GM18519 (cell line): ENCODE results near the gene OSBPL7.

Experiments used
- ATAC-seq: cut with Tn5 transposase; IDR thresholded peaks from one replicate; pipeline ENCODE4 v1.9.1; 2021; ENCODE audit warnings: mild to moderate bottlenecking, moderate library complexity; ENCODE audit not compliant: unreplicated experiment, low FRiP score

Gene OSBPL7, protein sequence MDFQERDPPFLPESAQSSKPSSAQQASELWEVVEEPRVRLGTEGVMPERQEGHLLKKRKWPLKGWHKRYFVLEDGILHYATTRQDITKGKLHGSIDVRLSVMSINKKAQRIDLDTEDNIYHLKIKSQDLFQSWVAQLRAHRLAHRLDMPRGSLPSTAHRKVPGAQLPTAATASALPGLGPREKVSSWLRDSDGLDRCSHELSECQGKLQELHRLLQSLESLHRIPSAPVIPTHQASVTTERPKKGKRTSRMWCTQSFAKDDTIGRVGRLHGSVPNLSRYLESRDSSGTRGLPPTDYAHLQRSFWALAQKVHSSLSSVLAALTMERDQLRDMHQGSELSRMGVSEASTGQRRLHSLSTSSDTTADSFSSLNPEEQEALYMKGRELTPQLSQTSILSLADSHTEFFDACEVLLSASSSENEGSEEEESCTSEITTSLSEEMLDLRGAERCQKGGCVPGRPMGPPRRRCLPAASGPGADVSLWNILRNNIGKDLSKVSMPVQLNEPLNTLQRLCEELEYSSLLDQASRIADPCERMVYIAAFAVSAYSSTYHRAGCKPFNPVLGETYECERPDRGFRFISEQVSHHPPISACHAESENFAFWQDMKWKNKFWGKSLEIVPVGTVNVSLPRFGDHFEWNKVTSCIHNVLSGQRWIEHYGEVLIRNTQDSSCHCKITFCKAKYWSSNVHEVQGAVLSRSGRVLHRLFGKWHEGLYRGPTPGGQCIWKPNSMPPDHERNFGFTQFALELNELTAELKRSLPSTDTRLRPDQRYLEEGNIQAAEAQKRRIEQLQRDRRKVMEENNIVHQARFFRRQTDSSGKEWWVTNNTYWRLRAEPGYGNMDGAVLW

DNA sequence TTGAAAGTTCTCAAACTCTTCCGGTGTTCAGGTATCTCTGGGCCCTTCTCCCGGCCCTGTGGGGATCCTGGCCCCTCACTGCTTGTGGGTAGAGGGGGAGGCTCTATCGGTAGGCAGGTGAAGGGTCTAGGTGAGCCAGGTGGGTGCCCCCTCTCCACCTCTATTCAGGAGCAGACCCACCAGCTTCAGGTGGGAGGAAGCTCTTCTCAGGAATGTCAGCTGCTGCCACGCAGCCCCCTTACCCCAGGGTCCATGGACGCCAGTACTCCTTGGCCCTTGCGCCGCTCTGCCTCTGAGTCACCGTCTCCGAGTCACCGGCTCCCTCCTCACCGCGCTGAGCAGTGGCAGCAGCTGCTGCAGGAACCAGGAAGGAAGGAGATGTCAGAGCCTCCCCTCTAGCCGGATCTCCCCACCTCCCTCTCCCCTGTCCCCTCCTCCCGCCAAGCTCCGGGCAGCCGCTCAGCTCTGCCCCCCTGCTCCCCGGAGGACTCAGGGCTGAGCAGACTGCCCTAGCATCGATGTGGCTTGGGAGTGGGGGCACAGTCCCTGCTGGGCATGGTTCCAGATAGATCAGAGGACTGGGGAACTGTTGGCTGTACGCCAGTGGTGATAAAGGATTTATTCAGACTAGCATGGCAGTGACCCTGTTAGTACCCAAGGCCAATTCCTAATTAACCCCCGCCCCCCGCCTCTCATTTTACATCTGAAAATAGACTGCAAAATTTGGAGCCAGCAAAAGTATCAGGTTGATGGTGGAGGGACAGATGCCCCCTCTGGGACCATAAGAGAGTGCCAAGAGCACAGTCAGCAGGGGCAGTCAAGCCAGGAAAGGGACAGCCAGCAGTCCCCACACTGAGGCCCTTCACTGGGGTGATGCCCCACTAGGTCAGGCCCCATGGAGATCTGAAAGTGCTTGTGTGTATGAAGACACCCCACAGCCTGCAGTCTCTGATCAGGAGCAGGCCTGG lies at the start of gene OSBPL7:
TSS of gene OSBPL7 (minus strand) at position 371 of the 968 bp plus-strand sequence. CDS start 1,516 bp downstream, outside the sequence.
- ATAC-seq: no peak

DNA sequence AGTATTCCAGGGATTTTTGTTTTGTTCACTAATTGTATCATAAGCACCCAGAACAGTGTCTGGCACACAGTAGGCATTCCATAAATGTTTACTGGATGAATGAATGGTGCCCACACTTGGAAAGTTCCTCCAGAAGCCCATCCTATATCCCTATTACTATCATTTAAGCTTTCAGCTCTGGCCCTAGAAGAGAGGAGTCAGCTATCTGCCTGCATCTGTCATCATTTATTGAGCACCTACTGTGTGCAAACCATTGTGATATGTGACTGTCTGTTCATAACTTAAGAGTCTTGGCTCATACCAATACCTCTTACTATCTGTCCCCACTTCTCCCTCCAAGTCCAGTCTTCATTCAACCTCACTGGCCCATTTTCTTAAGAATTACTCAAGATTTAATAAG lies 49.5 kb upstream of the OSBPL7 start:
- ATAC-seq: no peak

DNA sequence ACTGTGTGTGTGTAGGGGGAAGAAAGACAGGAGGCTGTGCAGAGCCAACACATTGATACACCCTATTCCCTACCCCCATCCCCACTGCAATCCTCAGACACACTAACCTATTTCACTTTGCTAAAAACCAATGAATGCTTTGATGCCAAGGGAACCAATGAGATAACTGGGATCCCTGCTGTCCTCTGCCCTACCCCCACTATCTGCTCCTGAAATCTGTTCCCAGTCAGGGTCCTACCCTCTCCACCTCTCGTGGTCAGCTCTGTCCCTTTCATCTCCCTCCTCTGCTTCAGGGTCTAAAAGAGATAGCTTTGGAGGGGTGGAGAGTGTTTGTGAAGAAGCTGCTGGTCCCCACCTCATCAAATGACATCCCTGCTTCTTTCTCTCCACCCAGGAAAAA lies 48.5 kb upstream of the OSBPL7 start:
- no peak for ATAC-seq

DNA sequence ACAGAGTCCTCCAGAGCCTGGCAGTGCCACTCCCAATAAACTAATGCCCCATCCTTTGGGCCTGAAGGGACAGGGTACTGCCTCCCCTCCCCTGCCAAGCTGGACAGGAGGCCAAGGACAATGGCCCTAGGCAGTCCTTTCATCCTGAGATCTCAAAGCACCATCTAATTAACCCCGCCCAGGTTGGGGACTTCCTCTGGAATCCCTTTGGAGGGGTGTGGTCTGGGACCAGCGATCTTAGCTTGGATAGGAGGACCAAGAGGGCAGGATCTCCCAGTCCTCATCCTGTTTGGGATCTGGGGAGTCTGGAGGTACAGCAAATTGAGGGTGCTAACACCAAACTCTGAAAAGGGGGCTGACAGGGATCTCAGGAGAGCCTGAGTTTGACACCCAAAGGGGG lies 47.5 kb upstream of the OSBPL7 start:
- ATAC-seq: no peak

DNA sequence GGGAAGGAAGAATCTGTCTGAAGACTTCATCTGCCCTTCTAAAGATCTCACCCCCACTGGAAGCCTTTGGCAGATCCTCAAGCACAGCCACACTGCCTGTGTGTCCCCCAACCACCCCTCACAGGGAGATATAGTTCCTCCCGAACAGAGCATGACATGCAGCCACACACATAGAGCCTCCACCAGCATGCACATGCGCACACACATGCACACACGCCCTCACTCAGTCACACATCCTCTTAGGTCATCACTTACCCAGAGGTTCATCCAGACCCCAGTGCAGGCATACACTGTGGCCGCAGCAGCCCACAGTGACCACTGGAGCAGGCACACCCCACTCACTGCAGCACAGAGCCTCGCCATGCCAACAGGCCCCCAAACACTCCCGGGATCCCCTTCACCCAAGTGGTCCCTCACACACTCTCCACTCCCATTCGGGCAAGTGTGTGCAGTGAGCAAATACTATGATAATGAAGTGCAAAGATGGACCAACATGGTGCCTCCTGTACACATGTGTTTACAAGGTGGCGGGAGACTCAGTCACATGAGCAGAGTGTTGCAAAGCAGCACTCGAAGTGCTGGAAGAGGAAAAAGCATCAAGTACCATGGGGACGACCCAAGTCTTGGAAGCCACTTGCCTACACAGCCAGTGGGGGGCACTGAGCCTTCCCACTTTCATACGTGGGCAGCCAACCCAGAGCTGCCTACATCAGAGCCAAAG lies 46.4 kb upstream of the OSBPL7 start:
- no peak for ATAC-seq

DNA sequence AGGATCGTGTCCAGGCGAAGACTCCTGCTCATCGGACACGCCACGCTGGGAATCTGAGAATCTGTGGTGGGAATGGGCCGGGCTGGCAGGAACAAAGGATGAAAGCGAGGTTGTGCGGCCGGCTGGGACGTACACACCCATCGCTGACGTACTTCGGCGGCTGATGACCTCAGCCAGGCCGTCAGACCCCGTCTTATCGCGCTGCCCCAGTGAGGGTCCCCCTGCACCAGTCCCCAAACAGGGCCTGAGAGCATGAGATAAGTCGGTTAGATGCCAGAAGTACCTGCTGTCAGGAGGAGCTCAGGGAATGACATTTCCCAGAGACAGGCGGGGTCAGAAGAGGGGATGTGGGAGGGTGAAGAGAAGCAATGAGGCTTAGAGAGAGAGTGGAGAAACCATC lies 45.3 kb upstream of the OSBPL7 start:
- ATAC-seq: no peak

DNA sequence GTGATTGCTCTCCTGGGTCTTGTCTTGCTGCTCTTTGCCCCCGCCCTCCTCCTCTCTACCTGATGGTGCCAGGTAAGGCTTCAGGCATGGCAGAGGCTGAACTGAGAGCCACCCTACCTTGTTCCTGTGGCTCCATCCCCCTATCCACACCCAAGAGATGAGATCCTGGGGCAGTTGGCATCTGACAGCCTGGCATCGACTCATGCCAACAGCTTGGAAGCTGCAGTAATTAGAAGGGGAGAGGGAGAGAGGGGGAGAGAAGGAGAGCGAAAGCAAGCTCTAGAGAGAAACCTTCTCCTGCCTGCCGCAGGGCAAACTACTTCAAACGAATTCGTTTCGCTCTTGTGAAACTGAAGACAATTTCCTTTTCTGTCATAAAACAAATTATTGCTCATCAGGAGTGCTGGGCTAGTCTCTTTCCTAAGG lies 43.2 kb upstream of the OSBPL7 start:
- ATAC-seq: no peak

DNA sequence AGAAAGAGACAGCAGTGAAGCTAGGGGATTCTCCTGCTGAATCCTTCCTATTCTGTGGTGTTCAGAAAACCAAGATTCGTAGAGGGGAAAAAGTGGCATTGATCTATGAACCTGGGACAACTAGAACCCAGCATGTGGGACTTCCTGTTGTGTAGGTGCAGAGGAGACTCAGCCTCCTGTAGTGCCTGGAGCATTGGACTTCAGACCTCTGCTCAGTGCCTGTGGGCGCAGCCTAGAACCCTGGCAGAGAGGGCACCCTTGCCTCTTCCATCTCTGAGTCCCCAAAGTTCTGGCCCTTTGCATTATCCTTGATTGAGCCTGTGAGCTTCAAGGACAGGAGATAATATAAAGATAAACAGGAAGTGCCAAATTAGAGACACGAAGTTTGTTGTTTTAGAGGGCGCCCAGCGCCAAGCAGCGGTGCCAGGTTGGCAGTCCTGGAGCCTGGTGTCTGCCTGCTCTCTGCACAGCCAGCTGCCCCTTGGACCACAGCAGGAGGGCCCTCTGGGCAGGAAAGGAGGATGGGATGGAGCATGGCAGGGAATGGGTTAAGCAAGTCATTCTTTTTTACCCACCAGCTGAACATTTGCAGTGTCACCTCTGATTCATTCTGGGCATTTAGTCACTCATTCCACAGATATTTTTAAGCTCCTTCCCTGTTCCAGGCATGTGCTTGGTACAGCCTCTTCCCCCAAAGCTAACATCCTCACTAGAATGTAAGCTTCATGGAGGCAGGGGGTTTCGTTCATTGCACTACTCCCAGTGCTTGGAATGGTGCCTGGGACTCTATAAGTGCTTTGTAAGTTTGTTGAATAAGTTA lies 41.2 kb upstream of the OSBPL7 start:
- ATAC-seq: no peak

DNA sequence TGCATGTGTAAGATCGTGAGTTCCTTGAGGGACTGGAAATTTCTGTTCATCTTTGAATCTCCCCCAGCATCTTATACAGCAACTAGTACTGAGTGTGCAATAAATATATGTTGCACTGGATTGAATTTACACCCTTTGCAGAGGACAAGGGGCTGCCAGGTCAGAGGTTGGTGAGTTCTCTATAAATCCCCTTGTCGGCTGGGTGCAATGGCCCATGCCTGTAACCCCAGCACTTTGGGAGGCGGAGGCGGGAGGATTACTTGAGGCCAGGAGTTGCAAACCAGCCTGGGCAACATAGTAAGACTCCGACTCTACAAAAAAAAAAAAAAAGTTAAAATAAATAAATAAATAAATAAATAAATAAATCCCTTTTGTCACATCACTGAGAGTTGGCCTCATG lies 38.8 kb upstream of the OSBPL7 start:
- no peak for ATAC-seq

DNA sequence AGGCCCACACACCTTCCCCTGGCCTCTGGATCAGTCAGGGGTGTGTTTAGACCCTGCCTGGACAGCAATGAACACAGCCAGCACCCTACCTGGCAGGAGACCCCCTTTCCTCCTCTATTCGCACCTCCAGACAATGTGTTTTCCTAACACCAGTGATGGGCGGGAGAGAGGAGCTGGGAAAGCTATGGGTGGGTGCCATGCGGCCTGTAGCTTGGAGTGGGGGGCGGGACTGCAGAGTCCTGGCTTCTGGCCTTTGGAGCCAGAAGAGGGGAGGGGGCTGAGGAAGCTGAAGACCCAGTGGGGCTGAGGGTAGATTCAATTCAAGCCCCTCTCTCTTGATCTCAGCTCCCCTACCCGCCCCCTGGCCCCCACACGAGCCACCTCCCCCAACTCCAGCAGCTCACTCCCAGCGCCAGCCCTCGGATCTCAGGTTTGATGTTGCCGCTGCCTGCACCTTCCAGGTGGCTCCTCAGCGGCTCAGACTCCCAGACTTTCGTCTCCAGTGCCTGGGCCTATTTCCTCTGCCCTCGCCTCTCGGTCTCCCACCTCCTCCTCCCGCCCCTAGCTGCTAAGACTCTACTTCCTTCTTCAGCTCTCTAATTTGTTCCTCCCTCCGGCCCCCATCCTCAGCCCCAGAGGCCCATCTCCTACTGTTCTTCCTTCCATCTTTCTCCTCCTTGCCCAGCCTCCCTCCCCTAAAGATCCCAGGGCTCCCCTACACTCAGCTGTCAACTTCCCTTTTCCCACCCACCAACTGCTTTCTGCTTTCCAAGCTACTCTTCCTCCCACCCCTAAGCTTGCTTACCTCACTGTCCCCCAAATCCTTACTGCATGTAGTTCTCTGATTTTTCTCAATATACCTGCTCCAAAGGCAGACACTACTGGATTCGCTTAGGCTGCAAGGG lies 36.2 kb upstream of the OSBPL7 start:
- ATAC-seq: no peak

DNA sequence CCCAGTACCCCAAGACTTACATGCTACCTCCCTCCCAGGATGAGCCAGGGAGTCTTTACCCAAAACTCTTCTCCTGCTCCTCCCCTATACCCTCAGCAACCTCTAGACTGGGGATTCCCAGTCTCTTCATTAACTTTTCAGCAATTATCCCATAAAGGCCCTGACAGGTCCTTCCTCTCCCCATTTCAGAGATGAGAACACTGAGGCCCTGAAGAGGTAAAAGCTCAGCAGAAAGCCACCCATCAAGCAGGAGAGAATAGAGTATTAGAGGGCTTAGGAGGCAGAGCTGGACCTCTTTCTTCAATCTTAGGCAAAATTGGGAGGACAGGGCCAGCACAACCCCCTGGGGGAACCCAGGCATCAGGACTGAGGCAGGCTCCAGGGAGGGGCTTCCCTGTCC lies 35.2 kb upstream of the OSBPL7 start:
- no peak for ATAC-seq

DNA sequence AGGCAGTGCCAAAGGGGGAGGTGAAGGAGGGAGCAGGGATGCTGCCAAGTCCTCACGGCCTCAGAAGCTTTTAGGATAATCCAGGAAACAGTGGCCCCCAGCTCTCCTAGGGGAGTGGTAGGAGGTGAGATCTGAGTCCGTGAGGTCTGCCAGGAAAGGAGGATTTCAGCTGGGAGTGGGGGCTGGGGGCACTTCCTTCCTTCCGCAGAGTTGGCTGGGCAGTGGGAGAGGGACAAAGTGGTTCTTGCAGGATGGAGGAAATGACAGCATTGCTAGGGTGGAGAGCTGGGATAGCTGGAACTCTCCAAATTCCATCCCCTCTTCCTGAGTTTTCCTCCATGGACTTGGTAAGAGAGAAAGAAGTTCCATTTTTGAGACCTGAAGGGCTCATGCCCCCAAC lies 34.1 kb upstream of the OSBPL7 start:
- no peak for ATAC-seq

DNA sequence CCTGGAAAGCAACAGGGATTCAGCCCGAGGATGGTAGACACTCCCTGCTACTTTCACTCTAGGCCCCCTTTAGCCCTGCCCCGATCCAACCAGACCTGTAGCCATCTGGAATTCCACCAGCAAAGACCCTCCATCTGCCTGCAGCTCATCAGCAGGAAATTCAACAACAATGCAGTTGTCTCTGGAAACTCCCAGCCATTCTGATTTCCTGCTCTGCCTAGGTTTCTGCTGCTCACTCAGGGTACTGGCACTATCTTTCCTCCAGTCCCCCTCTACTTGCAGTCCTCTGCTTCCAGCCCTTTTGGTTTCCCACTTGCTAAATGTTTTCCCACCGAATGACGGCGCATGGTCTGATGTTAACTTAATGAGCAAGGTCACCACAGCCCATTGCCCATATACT lies 32.0 kb upstream of the OSBPL7 start:
- ATAC-seq: no peak

DNA sequence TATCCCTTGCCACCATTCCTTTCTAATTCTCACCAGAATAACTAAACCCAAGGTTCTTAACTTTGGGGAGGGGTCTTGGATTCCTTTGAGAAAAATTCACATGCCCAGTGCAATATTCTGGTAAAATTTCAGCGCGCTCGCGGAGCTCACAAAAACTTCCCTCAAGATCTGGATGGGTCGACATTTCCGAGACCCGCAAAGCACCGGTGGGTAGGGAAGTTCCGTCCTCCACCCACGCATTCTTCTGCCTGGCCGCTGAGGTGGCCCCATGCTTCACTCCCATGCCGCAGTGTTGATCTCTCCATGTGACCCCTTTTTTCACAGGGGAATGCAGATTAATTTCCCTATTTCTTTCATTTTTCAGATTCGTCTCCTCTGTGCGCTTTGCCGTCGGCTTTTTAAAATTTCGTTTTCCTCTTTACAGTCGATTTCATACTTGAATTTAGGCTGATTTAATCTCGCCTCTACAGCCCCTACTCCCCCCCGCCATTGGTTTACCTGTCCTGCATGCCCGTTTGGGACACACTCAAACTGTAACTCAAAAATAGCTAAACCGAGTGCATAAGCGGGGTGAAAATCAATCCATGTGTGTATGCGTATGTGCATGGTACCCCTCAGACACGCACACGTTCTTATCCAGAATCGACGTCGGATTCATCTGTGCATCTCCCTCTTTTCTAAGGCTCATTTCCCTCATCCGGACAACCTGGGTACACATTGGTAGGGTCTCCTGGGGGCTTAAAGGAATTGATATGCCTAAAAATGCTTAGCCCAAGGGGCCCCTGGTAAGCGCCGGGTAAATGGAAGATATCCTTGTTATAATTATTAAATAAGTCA lies 30.7 kb upstream of the OSBPL7 start:
- ATAC-seq: no peak

DNA sequence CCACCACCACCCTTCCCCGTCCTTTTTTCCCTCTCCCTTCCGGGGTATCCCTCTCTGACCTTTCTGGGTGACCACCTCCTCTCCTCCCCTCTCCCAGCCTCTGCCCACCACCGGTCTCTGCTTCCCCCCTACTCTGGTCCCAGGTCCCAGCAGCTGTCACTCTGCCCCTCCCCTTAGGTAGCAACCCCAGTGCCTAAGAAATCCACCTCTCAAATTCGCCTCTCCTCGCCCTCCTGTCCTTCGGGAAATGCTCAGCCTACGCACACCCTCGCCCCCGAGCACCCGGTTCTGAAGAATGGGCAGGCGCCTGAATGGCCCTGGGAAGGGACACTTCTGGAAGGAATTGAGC lies 30.1 kb upstream of the OSBPL7 start:
- no peak for ATAC-seq

DNA sequence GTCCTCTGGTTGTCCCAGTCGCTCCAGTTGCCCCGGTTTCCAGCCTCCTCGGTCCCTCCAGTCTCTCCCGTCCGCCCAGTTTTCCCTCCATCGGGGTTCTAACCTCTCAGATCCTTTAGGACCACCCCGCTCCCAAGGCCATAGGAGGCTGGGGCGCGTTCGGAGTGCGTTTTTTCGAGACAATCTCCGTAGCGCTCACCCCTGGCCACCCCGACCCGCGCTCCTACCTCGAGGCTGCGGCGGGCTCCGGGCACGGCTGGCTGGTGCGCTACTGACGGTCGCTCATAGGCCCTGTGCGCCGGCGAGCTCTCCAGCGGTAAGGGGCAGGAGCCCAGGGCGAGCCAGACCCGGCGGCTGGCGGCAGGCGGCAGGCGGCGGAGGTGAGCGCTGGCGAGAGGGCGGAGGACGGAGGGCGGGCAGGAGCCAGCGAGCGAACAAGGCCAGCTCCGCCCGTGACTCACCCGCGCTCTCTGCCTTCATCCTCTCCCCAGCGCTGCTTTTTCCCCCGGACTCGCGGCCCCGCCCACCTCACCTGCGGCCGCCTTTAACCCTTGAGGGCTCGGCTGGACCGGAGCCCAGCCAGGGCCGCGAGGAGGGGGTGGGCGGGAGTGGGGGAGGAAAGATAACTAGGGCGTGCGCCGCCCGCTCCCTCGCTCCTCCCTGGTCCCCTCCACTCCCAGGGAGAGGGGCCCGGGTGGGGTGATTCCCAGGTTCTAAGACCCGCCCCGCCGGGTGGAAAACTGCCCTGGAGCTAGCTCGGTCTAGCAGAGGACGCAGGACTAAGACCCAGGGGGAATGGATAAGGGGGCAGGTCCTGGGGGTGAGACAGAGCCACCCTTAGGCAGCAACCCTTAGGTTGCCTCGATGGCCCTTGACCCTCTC lies 29.3 kb upstream of the OSBPL7 start, which contains the start of gene SP6:
TSS of gene SP6 (minus strand) at position 472 of the 882 bp plus-strand sequence. CDS start 2,734 bp downstream, outside the sequence.
- no peak for ATAC-seq
